Measurements from ENCODE around the gene SPSB1.

SPSB1 gene

GRCh38 chr1:9319789-9320519 lies 27.3 kb downstream of the SPSB1 start:
- DNase-seq (ENCODE audit: low read depth): no peak

GRCh38 chr1:9320520-9321479 lies 28.1 kb downstream of the SPSB1 start:
- no peak for DNase-seq (ENCODE audit: low read depth)

DNA sequence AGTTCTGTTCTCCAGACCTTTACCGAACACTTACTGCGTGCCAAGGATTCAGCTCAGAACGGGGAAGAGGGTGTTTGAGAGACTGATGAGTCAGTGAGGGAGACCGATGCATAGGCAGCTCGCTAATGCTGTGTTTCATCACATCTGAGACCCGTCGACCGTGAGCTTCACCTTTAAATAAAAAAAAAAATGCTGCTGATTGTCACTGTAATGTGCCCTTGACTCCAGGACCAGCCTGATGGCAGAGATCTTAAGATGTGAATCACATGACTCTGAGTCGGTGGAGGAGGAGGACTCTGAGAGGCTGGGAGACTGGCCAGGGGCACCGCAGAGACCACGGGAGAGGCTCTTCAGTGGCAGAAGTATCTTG lies 28.8 kb downstream of the SPSB1 start:
- no peak for DNase-seq (ENCODE audit: low read depth)

- no peak for DNase-seq (ENCODE audit: low read depth)
These were observed 29.4 kb downstream of the SPSB1 start for GRCh38 chr1:9321986-9322660.

- DNase-seq (ENCODE audit: low read depth): no peak
These were observed 30.1 kb downstream of the SPSB1 start for GRCh38 chr1:9322661-9323244.

- DNase-seq (ENCODE audit: low read depth): no peak
These were observed 31.8 kb downstream of the SPSB1 start for GRCh38 chr1:9324246-9325096.

GRCh38 chr1:9326596-9326995 lies 33.9 kb downstream of the SPSB1 start:
- DNase-seq (ENCODE audit: low read depth): no peak

- DNase-seq (ENCODE audit: low read depth): no peak
These were observed 35.5 kb downstream of the SPSB1 start for GRCh38 chr1:9328201-9328600.

DNA sequence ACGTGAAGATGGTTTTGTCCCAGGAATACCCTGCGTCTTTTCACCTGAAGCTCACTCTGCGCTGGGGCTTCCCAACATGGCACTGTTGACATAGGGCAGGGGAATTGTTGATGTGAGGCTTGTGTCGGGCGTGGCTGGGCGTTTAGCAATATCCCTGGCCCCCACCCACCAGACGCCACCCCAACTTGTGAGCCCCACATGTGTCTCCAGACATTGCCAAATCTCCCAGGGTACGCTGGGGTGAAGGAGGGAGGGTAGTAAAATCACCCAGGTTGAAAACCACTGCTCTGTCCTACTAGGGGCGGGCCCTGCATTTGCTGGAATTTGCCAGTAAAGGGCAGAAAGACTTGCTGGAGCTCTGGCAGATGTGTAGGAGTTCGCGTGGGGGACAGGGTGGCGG lies 36.0 kb downstream of the SPSB1 start:
- DNase-seq (ENCODE audit: low read depth): no peak

DNA sequence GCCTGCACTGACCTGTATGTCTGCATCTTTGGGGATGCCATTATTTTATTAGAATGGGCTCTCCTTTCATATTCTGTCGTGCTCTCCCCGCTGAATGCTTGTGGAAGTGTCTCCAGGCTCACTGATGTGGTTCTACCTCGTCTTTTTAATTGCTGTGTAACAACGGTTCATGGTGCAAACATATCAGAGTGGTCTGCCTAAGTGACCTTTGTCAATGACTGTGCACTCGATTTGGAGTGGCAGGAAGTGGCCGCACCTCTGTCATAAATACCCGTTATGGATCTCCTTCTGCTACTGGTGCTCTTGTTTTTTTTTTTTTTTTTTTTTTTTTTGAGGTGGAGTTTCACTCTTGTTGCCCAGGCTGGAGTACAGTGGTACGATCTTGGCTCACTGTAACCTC lies 38.3 kb downstream of the SPSB1 start:
- DNase-seq (ENCODE audit: low read depth): no peak

DNA sequence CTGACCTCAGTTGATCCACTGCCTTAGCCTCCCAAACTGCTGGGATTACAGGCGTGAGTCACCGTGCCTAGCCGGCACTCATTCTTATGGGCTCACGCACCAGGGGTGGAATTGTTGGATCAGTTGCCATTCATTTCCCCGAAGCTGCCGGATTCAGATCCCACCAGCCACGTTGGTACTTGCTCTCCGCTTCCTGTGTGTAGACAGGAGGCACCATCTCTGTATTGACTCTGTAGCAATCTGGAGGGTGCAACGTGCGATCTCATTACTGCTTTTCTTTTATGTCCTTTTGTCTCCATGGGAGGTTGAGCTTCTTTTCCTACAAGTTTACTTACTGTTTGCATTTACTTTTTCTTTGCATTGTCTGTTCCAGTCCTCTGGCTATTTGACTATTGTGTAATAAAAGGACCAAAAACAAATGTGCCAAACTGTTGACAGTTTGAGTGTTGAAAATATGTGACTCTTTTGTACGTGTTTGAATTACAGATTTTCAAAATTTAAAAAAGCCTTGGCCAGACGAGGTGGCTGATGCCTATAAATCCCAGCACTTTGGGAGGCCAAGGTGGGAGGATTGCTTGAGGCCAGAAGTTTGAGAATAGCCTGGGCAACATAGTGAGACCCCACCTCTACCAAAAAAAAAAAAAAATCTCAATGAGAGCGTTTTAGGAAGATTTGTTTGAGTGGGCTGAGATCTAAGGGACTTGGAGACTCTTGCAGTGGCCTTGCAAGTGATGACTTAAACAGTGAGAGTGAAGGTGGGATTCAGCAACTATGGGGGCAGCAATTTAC lies 39.1 kb downstream of the SPSB1 start:
- DNase-seq (ENCODE audit: low read depth): no peak

GRCh38 chr1:9332513-9333143 lies 39.9 kb downstream of the SPSB1 start:
- DNase-seq (ENCODE audit: low read depth): no peak

GRCh38 chr1:9338397-9339246 lies 45.9 kb downstream of the SPSB1 start:
- no peak for DNase-seq (ENCODE audit: low read depth)

GRCh38 chr1:9340172-9340854 lies 47.6 kb downstream of the SPSB1 start:
- no peak for DNase-seq (ENCODE audit: low read depth)

- no peak for DNase-seq (ENCODE audit: low read depth)
These were observed 48.2 kb downstream of the SPSB1 start for GRCh38 chr1:9340864-9341263.

DNA sequence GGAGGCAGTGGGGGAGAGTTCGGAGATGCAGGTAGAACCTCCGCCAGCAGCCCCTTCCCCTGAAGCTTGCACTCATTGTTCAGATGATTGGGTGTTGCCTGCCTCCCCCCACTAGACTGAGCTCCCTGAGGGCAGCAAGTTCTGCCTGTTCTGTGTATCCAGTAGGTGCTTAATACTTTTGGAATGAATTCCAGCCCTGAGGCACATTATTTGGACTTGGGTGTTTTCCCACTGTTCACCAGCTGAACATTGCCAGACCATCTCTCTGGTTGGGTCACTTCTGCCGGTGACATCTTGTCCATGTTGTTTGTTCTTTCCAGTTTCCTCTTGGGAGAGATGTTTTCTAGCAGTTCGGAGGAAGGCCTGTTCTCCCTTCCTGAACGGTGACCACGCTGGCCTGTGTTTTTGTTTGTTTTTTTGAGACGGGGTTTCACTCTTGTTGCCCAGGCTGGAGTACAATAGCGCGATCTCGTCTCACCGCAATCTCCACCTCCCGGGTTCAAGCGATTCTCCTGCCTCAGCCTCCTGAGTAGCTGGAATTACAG lies 48.7 kb downstream of the SPSB1 start:
- DNase-seq (ENCODE audit: low read depth): no peak

DNA sequence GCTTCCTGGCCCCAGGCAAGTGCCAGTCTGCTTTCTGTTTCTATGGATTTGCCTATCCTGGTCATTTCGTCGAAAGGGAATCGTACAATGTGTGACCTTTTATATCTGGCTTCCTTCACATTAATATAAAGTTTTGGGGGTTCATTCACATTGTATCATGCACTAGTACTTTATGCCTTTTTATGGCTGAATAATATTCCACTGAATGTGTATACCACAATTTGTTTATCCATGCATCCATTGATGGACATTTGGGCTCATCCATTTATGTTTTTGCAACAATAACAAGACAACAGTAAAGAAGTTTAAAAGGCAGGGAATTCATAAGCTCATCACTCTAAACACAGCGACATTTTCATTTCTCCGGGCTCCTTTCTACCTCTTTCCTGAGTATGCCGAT lies 50.6 kb downstream of the SPSB1 start:
- no peak for DNase-seq (ENCODE audit: low read depth)
